NCI-H1417 (cell line): ENCODE data around the gene CAPN10.
"Not testable (repeated sequence)": the region's sequence is repeated elsewhere in the genome, so short reads cannot be mapped to it uniquely, and the experiment has no call there.

Experiments used
- DNase-seq, 3 experiments: peaks; one replicate each; lab custom pipeline; 2025; lab: John Stamatoyannopoulos, UW

The CAPN10 gene

DNA sequence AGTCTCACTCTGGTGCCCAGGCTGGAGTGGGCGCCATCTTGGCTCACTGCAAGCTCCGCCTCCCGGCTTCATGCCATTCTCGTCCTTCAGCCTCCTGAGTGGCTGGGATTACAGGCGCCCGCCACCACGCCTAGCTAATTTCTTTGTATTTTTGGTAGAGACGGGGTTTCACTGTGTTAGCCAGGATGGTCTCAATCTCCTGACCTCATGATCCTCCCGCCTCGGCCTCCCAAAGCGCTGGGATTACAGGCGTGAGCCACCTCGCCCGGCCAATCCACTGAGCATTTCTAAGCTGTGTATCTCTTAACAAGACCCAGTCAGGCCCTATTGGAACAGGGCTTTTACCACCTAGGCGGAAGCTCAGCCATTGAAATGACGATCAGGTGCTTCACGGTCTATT, 23.3 kb upstream of the CAPN10 start:
- DNase-seq = not testable (repeated sequence)

DNA sequence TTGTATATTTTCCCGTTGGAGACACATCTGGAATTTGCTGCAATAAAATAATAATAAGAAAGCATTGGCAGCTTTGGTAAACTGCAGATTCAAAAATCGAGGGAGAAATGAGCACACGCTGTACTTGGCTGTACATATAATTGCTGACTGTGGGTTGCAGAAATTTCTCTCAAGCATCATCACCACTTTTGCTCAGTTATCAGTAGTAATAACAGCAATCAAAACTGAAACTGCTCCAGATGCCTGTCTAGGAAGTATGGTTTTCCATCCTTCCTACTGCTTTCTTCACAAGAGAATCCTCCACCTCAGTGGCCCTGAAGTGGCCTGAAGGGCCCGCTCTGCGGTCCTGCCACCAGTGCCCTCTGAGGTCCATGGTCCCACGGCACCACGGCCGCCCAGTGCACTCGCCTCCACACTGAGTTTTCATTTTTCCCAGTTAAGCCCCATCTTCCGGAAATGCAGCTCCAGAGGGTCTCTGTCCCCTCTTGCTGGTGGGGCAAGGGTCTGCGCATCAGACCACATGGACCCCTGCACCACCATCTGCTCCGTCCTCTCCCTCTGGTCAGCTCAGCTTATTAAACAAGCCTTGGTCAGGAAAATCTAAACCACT, 22.5 kb upstream of the CAPN10 start:
- no peak for DNase-seq

DNA sequence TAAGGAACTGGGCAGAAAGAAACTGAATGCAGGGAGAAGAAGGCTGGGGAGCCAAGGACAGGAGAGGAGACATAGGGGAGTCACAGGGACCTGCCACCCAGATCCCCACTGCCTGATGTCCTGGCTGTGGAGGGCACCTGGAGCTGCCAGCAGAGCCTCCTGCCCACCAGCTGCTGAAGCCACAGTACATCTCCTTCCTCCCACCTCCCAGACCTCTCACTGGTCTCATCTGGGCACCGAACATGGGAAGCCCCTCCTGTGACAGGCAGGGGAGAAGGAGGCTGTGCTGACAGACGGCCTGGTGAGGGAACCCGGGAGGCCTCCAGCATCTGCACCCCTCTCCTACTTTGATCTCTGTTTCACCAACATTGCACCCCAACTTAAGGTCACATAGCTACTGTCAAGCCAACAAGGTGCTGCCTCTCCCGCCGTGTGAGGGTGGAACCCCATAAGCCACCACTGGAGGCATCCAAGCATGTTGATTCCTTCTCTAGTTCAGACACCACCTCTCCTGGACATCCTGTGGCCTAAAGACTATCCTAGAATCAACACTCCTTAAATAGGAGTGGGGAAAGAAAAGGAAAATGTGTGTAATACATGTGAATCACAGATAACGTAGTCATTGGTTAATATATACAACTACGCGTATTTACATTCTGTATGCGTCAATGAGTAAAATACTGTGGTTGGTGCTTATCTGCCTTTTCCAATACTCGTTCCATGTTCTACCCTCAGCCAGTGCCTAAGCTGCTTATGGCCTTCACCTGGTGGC, 21.8 kb upstream of the CAPN10 start:
- no peak for DNase-seq

DNA sequence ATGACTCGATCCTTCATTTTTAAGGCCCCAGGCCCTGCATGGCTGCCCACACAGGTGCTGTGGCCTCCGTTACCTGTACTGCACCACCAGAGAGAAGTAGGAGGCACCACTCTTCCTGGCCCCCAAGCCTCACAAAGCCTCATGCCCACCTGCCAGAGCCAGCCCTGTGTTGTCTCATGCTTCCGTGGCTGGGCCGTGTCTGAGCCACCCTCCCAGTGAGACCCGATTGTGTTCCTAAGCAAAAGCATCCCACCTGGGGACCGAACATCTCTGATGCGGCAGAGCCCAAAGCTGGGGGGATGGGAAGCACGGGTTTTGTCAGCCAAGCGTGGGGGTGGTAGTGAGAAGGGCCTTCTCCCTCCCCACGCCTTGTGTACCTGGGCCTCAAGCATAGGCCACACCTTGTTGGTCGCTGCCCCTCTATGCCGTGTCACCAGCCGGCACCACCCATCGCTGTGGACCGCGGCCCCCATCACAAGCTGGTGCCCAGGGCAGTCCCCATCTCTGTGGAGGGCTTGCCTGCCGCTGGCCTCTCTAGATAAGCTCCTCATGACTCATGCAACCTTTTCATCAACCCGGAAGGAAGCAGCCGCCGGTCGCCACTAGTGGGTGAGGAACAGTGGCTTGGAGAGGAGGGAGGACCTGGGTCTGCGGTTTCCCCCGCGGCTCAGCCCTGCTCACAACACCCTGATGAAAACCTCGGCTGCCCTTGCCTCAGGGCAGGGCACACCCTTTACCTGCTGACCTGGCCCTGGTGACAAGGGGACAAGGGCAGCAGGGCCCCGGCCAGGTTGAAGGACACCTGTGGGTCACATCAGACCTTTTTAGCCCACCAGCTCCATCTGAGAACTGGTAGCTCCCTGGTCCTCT, 21.0 kb upstream of the CAPN10 start:
- peak; percentile 10 to 67 (median 61) for DNase-seq

DNA sequence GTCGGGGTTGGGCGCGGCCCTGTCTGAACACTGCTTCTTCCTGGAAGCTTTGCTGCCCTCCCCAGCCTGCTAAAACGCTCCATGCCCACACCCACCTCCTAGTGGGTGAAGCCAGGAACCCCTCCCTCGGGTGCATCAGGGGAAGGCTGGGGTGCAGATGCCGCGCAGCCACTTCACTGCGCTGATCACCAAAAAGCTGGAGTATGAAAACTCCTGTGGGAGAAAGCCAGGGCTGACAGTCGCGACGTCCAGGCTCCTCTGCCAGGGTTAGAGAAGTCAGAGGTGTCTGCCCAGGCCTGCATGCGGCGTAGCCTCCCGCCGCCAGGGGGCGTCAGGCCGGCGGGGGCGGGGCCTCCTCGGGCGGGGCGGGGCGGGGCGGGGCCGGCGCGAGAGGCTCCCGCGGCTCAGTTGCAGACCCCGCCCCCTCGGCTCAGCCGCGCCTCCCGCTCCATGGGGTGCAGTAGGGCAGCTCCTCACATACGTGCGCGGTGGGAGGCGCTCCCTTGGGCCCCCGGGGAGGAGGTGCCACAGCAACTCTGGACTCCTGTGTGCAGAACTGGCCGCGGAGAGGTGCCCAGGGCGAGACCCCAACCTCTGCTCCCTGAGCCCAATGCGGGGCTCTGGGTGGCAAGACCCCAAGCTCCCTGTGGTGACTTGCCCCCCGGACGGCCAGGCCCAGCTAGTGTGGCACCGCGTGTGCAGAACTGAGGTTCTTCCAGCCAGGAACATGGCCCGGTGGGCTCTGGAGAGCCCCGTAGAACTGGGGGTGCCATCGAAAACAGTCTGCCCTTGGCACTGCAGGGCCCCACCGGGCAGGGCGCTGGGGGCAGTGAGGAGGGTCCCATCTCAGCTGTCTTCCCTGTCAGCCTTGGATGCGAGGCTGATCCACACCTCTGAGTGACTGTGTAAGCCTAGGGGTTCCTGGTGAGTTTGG, 20.1 kb upstream of the CAPN10 start:
- DNase-seq = peak; percentile 67 to 88 (median 80)

DNA sequence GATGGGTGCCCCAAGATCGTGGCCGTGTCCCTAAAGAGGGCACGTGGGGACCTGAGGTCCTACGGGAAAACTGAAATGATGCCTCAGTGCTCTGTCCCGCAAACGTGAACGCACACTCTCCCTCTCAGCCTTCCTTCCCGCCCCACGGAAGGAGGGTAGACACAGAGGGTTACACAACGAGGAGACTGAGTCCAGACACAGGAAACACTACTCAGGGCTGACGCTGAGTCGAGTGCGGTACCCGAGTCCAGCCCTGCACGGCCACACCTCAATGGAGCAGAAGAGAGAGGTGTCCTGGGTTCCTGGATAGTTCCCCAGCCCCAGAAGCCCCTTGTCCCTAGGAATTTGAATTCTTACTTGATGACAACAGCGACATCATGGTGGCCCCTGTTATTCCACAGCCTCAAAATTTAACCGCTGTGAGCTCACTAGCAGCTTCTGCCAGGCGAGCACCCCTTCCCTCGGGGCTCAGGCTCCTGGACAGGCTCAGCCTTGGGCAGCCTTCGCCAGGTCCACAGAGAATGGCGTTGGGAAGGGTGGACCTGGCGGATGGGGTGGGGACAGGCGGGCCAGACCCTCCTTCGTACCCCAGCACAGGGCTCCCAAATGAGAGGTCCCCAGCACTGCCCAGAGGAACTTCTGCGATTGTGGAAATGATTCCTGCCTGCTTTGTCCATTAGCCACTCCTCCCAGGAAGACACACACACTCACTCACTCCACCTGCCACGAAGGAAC, 19.2 kb upstream of the CAPN10 start:
- peak in 1 of 3 experiments; percentile 42 for DNase-seq

DNA sequence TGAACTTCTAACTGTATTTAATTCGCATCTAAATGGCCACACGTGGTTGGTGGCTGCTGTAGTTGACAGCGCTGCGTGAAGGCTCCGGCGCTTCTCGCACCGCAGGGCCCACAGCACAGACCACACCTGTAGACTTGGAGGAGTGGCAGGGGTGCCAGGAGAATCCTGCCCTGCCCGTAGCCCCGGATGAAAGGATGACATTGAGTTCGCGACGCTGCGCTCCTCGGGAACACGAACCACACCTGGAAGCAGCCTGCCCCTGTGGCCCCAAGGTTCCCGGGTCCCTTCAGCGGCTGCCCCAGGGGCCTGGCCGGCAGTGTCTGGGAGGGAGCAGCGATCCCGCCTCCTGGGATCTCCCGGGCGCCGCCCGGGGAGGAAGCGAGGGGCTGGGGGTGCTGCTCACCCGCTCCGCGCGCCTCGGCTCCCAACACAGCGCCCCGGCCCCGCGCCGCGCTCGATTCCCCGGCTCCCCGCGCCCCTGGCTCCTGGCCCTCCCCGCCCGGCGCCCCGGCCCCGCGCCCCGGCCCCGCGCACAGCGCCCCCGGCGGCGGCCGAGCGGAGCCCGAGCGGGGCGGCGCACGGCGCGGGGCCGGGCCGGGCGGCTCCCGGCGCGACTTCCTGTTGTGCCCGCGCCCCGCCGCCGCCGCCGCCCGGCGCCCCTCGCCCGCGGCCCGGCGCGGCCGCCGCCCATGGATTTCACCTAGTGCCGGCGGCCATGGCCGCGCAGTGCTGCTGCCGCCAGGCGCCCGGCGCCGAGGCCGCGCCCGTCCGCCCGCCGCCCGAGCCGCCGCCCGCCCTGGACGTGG, 18.5 kb upstream of the CAPN10 start, which contains the start of gene RNPEPL1:
TSS of gene RNPEPL1 (plus strand) at position 613 of the 806 bp plus-strand sequence. CDS start at position 716, 103 bp downstream.
- peak; percentile 52 to 69 (median 67) for DNase-seq

DNA sequence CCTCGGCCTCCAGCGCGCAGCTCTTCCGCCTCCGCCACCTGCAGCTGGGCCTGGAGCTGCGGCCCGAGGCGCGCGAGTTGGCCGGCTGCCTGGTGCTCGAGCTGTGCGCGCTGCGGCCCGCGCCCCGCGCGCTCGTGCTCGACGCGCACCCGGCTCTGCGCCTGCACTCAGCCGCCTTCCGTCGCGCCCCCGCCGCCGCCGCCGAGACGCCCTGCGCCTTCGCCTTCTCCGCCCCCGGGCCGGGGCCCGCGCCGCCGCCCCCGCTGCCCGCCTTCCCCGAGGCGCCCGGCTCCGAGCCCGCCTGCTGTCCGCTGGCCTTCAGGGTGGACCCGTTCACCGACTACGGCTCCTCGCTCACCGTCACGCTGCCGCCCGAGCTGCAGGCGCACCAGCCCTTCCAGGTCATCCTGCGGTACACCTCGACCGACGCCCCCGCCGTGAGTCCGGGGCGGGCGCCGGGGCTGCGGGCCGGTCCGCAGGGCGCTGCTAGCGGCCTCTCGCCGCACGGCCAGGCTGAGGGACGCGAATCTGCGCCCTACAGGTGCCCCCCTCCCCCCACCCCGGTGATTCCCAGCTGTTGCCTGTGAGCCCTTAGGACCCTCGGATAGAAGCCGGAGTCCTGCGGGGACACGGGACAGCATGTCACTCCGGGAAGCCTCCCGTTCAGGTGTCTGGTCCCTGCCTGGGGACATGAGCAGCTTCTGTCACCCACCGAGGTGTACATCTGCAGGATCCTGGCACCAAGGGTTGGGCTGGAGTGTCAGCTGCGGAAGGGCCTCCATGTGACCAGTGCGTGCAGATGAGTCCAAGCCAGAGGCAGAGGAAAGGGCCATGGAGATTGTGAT, 17.6 kb upstream of the CAPN10 start:
- peak; percentile 52 to 73 (median 67) for DNase-seq

DNA sequence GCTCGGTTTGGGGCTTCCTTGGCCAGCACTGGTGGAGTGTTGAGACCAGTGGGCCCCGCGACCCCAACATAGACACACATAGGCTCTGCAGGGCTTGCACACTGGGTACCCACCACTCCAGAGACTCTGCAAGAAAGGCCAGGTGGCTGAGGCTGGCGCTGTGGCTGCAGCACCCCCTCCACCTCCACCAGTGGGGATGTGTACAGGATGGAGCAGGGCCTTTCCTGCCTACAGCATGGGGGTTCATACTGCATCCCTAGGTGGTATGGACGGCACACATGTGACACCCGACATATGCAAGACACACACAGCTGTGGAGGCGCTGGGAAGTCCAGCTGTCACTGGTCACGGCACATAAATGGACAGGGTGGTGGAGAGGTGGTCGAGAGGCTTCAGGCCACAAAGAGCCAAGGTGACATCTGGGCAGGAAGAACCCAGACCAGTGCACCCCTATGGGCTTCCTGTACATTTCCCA, 17.0 kb upstream of the CAPN10 start:
- no peak for DNase-seq

DNA sequence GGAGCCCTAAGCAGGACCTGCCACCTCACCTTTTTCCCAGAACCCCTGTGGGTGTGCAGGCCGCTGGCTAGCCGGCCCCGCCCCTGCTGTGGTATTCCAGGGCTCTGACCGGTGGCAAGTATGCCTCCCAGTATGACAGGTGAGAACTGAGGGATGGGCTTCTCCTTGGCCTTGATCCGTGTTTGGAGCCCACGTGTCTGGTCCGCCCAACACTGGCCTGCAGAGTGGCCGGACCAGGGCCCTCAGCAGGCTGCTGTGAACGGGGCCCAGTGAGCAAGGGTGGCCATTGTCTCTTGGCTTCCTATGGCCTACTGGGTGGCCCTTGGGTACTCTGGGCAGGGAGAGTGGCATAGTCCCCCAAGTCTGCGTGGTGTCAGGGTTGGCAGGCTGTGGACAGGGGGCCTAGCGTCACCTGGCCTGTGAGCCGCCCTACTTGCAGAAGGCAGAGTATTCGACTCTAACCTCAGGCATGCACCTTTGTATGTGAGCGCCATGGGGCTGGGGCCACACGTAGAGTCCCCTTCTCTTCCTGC, 16.5 kb upstream of the CAPN10 start:
- DNase-seq = no peak

DNA sequence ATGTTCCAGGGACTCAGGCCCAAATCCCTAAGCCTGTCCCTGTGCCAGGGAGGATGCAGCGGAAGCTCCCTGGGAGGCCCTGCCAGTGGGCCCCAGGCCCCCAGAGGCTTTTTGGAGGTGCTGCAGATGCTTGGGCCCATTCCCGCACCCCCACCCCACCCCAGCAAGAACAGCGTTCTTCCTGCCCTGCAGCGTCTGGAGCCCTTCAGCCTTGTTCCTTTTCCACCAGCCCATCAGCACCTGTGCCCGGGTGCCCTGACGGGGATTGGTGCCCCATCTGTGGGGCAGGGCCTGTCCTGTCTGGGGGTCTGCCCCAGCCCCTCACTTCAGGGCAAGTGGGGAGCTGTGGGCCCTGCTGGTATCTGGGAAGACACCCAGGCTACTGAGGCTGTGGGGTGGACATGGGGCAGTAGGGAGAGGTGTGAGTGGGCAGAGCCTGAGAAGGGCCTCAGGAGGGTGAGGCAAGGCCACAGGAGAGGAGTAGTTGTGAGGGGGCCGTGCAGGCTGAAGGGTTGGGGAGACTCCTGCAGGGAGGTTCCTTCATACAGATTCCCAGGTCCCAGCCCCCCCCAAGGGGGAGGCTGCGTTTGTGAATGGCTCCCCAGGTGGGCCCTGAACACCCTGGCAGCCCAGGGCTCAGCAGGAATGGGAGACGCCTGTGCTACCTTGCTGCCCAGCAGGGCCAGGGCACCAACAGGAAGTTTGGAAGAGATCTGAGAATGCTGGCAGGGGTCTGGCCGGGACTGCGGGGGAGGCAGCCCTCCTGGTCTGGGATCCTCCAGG, 15.8 kb upstream of the CAPN10 start:
- DNase-seq = no peak

DNA sequence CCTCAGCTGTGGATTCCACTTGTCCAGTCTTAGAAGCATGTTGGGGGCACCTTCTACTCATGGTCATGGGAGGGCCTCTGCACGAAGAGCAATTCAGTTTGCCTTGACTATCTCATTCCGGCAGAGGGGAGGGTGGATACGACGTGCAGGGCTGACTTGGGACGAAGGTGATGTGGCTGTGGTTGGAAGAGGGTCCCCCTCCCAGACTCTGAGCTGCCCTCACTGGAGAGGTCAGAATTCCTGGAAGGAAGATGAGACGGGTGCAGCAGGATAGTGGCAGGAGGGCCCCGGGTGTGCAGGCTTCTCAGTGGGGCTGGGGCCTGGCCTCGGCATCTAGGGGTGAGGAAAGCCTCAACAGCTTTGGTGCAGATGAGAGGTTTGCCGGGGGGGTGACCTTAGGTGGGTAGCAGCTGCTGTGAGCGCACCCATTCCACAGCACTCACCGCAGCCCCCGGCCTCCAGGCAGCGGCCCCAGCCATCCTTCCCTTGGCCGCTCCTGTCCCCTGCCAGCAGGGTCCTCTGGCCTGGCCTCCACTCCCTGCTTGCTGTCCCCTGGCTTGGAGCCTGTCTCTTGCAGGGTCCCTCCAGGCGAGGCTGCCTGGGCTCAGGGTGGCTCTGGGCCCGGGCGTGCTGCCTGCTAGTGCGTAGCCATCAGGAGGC, 15.1 kb upstream of the CAPN10 start:
- no peak for DNase-seq

DNA sequence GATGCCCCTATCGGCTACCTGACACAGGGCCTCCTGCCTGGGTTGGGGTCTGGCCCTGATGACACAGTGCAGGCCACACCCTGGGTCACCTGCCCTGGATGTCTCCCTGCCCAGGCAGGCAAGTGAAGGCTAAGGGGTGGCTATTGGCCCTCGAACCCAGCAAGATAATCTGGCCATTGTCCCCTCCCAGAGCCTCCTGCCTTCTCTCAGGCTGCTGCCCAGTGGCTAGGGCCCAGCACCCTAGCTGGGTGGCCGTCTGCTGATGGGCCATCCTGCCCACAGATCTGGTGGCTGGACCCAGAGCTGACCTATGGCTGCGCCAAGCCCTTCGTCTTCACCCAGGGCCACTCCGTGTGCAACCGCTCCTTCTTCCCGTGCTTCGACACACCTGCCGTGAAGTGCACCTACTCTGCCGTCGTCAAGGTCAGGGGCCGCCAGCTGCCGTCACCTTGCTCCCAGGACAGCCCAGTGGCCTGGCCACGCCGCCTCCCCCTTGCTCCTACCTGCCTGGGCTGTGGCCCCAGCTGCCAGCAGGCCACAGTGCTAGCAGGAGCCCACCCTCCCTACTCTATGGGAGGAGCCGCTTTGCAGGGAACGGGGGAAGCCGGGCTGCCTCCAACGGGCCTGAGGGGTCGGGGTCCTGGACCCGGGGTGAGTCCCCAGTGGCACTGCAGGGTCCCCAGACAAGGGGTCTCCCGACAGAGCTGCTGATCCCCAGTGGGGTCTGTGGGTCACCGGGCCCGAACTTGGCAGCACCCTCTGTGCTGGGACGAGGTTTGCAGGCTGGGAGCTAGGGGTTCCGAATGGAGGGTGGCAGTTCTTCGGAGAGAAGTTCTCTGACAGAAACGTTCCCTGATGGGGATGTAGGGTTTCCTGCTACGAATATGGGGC, 14.1 kb upstream of the CAPN10 start:
- no peak for DNase-seq

DNA sequence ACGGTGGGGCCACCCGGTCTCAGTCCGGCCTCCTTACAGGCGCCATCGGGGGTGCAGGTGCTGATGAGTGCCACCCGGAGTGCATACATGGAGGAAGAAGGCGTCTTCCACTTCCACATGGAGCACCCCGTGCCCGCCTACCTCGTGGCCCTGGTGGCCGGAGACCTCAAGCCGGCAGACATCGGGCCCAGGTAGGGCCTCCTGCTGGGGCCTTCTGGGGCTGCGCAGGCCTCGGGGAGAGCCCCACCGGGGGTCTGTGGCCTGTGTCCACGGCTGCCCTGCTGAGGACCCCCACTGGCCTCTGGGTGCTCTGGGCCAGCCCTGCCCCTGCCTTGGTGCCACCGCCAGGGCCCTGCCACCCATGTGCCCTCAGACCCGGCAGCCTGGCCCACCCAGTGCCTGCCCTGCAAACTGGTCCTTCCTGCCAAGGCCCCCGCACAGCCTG, 13.4 kb upstream of the CAPN10 start:
- no peak for DNase-seq

DNA sequence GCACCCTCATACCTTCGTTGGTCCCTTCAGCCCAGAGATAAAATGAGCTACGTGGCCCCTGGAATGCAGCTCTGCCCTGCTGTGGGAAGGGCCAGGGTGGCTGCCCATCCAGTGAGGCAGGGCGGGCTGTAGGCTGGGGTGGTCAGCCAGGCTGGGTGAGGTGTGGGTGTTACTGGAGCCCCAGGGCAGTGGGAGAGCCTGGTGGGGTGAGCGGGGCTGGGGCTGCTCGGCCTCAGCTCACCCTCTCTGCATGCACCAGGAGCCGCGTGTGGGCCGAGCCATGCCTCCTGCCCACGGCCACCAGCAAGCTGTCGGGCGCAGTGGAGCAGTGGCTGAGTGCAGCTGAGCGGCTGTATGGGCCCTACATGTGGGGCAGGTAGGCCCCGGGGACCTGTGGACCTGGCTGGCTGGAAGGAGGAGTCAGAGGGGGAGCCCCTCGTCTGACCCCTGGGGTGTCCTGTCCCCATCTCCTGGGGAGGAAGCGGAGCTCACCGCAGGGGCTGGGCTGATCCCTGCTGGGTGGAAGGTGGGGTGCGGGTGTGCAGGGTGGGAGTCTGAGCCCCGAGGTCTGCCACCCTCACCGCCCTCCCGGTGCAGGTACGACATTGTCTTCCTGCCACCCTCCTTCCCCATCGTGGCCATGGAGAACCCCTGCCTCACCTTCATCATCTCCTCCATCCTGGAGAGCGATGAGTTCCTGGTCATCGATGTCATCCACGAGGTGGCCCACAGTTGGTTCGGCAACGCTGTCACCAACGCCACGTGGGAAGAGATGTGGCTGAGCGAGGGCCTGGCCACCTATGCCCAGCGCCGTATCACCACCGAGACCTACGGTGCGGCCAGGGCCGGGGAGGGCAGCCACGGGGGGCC, 12.8 kb upstream of the CAPN10 start:
- DNase-seq = no peak
